Measurements from ENCODE around the gene MASP2.

MASP2 gene

GRCh38 chr1:10987840-10988417, 59.1 kb downstream of the MASP2 start:
- no peak for DNase-seq

- DNase-seq = no peak
Measured at GRCh38 chr1:10986525-10986890, 60.5 kb downstream of the MASP2 start.

GRCh38 chr1:10980841-10981727, 66.0 kb downstream of the MASP2 start:
- DNase-seq = no peak

- DNase-seq = peak; percentile 28
Measured at GRCh38 chr1:10980094-10980577, 66.9 kb downstream of the MASP2 start.

- DNase-seq = no peak
Measured at GRCh38 chr1:10979483-10979920, 67.5 kb downstream of the MASP2 start.

- no peak for DNase-seq
Measured at GRCh38 chr1:10978719-10979118, 68.3 kb downstream of the MASP2 start.

Data from kidney glomerular epithelial cell (primary cell).